HG03045 (cell line): ENCODE results near the gene NRARP.

Source experiments
- ATAC-seq: cut with Tn5 transposase; IDR thresholded peaks from one replicate; pipeline ENCODE4 v1.9.1; 2021; ENCODE audit warnings: mild to moderate bottlenecking, moderate library complexity; ENCODE audit not compliant: unreplicated experiment

NRARP gene

DNA sequence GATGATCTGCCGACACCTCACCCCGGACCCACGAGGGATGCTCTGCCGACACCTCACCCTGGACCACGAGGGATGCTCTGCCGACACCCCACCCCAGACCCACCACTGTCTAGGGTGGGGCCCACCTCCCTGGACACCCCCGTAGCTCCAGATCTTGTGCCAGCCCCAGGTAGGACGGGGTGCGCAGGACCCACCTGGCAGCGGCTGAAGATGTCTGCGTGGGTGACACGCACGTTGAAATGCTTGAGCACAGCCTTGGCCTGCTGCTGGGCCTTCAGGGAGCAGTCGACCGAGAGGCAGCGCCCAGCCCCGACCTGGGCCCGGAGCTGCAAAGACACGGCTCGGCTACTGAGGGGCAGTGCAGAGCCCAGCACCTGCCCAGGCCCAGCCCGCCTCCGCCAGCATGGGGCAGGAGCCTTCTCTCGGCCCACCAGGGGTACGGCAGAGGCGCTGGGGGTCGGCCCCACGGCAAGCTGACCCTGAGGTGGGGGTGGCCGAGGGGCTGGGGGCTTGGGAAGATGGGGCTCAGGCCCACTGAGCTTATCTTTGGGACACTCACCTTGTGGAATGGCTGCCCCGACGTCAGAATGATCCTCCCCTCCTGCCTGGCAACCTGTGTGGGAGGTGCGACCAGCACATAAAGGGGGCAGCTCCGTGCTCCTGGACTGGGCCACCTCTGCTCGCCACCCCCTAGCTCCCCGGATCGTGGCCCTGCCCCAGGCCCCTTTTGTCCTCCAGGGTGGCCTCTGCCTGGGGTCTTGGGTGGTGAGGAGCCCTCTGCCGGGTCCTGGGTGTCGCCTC lies 21.7 kb upstream of the NRARP start:
- ATAC-seq, result no peak

DNA sequence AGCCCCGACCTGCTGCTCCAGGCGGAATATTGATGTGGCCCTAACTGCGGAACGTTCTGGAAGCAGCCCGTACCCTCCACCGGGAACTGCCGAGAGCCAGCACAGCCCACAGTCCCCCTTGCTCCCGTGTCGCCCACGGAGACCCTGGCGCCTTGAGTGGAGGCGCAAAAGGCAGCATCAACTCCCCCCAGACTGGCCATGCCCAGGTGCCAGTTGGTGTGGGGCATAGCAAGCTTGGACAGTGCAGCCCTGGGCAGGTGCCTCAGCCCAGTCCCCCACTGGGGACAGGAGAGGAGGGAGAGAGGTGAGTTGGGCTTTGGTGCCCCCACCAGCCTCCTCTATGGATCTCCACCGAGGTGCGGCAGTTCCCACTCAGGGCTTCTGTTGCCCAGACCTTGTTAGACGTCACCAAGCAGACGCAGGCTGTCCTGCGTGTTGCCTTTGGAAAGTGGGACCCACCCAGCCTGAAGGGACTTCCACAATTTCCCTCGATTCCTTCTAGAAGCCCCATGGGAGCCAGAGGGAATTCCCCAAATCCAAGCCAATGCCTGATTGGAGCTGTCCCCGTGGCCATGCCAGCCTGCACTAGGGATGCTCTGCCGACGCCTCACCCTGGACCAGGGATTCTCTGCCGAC lies 19.8 kb upstream of the NRARP start:
- no peak for ATAC-seq

DNA sequence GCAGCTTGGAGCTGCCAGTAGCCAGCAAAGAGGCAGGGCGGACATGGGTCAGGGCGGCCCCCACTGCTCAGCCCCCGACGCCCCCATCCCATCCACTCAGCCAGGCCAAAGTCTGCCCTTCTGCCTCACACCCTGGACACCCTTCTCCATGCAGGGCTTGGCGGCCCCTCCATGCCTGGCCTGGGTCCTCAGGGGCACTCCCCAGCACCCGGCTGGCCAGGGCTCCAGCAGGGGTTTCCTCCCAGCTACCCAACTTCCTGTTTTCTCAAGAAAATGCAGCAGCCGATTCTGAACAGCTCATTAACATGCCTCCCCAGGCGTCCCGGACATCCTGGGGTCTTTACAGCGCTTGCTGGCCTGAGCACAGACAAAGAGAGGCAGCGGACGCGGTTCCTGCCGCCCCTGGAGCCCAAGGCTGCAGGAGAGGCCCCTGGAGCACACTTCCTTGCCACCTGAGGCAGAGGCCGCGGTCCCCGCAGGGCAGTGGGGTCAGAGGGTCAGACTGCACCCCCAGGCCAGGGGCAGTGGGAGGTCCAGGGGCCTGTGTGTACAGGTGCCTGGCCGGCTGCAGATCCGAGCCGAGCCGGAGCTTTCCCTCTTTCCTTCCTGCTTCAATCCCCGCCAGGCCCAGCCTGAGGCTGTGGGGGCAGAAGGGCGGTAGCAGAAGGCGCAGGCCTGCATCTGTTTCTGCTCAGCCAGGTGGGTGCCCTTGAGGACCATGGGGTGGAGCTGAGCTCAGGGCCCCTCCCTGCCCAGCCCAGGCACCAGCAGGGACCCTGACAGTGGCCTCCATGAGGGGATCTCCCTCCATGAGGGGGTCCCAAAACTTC lies 18.7 kb upstream of the NRARP start:
- ATAC-seq, result no peak

DNA sequence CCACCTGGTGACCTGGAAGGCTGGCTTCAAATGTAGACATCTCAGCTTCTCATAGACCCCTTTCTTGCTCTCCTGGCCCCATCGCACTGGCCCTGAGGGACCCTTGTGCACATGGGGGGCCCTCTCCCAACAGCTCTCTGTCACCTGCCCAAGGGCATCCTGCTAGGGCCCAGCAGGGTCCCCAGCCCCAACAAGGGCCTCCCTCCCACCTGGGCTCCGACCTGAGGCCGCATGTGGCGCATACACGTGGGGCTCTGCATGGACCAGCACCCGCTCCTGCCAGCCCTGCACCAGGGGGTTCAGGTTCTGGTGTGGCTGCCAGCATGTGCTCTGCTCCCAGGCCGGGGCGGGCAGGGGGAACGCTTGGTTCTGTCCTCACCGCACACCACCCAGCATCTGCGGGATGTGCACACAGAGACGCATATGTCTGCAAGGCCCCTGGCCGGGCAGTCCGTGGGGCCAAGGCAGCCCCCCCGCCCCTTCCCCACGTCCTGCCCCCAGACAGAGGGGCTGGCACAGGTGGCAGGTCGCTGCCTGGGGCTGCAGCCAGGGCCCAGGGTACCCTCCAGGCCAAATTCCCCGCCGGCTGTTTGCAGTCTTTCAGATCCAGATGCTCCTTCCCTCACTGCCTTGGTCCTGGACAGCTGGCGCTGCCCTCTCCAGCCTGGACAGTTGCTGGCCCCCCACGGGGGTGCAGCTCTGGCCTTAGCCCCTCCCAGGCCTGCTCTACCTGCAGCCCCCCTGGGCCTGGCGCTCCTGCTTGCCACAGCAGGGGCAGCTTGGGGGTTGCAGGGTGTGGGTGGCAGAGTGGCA lies 17.9 kb upstream of the NRARP start:
- no peak for ATAC-seq

DNA sequence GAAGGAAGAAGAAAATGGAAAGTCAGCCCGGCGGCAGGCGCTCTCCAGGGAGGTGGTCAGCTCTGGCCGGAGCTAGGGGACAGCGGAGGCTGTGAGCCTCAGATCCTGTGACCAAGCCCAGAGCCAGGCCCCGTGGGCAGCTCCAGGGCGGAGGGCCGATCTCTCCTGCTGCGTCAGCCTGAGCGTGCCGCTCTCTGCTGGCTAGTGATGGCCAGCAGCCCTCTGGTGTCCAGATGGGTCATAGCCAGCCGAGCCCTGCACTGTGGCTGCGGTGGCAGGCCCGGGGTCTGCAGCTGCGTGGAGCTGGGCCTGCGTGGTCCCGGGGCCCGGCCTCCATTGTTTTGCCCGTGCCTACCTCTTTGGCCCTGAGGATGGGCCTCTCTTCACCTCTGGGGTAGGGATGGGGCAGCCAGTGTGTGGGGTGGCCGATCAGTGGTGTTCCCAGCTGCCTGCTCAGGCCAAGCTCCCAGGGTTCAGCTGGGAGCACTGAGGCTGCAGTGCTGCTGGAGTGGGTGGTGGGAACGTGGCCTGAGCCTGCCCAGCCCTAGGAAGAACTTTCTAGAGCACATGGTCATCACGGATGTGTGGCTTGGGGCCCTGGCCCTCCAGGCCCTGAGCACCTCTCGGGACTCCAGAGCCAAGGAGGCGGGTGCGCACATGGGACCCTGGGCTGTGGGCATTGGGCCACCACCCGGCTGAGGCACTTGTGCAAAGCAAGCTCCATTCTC lies 17.1 kb upstream of the NRARP start:
- ATAC-seq, result no peak

DNA sequence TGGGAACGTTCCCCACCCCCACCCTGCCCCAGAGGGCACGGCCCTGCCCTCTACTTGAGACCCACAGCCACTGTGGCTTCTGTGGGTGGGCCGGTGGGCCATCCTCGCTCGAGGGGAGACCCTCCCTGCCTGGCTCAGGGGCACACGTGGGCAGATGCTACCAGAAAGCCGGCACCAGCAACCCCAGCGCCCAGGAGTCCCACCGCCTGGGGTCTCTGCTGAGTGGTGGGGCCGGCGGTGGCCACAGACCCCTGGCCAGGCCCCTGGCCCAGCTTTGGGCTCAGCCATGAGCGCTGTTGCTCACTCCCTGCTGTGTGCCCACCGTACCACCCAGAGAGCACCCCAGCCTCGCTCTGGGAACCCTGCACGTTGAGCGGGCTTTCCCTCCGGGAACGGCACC lies 16.5 kb upstream of the NRARP start:
- ATAC-seq, result no peak

DNA sequence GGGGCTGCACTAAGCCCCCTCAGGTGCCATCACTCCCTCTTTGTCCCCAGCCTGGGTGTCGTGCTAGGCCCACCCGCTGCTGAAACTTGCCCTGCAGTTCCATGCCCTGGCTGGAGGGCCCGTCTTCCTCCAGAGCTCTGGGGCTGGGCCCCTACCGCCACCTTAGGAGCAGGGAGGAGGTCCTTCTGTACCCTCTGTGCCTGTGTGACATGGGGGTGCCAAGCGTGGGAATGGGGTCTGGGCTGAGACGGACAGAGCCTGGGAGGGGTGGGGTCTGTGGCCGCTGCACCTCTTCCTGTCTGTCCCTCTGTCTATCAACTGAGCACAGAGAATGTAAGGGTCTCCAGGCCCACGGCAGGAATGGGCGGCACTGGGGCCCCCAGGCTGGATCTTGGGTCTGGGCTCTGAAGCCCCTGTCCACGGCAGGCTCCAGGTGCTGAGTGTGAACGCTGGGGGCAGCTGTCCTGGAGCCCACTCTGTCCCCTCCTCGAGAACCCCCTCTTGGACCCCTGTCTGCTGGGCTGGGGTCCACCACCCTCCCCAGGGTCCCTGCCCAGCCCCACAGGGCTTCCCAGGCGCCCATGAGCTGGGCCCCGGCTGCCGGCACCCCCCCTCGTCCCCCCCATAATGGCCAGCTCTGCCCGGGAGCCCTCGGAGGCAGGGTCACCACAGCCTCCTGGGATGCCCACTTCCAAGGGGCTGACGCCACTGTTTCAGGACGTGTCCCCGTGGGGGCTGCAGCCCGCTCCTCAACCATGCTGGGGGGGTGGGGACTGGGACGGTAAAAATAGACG lies 15.8 kb upstream of the NRARP start:
- no peak for ATAC-seq

DNA sequence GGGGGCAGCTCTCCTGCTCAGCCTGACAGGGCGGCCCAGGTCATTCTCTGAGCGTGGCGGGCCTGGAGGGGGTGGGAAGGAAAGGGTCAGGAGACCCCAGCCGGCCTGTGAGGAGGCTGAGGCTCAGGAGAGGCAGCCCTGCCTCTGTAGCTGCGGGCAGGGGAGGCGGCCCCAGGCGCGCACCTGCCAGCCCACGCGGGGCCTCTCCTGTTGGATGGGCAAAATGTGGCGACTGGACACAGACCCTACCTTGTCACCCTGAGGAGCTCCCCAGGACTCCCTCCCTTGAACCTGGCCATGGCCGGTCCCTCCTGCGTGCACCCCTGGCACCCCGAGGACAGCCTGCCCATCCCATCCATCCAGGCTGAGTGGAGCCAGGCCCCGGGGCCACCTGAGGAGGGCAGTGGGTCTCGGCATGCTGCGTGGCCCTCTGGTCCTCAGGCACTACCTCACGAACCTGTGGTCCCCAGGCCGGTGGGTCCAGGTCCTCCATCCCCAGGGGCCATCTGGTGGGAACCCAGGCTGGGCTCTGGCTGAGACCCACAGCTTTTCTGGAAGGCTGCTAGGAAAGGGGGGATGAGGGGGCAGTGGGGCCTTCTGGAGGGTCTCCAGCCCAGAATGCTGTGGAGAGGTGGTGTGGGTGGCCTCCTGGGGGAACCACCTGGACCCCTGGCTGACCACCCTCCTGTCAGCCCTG lies 15.1 kb upstream of the NRARP start:
- no peak for ATAC-seq

DNA sequence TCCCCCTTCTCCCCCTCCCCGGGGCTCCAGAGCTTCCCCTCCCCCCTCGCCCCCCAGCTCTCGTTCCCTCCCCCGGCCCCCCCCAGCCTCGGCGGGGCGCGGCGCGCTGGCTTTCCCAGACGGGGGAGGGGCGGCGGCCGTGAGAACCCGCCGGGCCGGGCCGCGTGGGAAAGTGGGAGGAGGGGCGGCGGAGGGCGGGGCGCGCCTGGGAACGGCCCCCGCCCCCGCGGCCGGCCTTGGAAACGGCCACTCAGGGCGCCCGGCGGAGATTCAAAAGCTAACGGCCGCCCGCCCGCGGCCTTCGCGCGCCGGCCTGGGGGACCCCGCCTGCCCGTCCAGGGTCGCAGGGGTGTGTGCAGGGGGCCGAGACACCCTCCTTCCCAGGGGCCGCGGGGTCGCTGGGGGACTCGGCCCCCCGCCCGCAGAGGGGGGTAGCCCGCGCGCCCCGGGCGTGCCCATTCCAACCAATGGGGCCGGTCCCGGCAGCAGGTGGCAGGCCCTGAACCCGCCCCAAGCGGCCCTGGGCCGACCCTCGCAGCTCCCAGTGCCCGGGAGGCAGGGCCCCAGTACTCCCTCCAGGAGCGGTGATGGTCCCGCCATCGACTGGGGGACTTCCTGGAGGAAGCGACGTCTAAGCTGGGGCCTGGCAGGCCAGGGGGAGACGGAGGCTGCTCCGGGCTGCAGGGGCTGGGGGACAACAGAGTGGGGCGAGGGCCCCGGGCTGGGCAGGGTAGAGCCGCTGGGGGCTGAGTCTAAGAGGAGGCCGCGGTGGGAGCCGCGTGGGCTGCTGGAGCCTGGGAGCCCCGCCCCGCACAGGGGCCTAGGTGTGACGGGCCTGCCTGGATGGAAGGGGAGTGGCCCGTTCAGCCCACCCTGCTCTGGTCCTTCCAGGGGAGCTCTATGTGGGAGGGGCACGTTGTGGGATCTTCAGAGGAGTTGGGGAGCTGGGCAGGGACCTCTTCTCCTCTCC lies 14.2 kb upstream of the NRARP start:
- no peak for ATAC-seq

DNA sequence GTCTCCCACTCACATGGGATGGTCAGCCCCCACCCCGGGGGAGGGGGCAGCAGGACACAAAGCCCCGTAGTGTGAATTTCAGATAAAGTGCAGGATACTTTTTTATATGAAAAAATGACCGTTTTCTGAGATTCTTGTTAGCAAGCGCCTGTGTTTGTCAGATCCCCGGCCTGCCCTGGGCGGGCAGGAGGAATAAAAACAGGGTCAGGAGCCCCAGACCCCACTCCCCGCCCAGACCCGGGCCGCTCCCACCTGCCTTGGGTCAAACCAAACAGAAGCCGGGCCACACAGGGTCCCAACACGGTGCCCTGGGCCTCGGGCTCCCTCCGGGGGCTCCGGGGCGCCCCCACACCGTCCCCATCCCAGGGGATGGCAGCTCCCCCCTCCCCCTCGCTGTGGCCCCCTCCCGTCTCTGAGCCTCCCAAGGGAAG lies 13.5 kb upstream of the NRARP start:
- no peak for ATAC-seq

DNA sequence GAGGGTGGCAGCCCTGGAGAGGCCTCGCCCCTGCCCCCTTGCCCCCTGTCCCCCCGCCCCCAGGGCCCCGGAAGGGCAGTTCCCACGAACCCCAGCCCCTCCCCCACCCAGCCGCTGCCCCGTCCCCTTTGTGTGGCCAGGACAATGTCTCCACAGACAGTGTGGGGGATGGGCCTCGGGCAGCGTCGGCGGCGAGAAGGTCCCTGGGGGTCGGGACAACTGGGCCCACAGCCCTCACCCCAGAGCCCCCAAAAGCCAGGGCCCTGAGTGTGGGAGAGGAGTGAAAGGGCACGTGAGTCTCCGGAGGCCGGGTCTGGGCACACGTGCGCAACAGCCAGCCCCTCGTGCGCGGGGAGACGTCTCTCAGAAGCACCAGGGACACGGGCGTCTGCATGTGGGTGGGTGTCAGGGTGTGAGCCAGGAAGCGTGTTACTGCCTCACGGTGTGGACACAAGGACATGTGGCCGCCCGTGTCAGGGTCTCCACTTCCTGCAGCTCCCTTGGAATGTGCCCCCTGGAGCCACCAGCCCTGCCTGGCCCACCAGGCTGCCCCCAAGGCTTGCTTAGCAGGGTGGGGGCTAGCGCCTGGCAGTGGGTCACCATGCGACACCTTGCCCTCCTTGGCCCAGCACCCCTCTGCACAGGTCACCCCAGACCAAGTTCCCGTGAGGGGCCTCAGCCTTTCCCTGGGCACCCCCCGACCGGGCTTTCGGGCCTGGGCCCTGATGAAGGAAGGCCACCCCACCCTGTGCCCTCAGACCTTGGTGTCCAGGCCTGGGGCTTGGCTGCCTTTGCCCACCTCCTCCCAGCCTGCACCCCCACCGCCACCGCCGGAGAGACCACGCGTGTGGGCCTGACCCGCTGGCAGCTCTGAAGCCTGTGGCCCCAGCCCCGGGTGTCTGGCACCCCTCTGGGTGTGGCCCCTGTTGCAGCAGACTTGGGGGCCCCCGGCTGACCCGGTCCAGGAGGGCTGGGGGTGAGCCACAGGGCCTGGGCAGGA lies 12.8 kb upstream of the NRARP start:
- ATAC-seq, result no peak

DNA sequence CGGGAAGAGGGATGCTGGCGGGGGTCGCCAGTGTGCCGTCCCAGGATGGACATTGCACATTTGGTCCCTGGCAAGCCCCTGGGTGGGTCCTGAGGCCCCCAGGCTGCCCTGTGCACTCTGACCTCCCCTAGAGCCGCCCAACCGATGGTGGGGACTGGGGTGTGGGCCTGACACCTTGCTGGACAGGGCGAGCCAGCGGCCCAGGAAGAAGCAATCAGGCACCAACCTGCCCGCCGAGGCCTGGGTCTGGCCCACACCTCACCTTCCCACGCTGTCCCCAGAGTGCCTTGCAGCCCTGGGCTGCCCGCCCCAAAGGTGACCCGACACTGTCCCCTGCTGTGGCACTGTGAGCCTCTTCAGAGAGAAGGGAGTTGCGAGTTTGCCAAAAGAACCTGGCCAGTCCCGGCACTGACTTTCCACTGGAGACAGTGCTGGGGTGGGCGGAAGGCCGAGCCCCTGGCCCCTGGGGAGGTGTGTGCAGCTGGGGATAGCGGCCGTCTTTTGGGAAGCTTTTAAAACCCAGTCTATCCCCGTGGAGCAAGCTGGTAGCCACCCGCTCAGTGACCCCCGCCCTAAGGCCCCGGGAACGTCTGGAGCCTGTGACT lies 12.0 kb upstream of the NRARP start:
- no peak for ATAC-seq

DNA sequence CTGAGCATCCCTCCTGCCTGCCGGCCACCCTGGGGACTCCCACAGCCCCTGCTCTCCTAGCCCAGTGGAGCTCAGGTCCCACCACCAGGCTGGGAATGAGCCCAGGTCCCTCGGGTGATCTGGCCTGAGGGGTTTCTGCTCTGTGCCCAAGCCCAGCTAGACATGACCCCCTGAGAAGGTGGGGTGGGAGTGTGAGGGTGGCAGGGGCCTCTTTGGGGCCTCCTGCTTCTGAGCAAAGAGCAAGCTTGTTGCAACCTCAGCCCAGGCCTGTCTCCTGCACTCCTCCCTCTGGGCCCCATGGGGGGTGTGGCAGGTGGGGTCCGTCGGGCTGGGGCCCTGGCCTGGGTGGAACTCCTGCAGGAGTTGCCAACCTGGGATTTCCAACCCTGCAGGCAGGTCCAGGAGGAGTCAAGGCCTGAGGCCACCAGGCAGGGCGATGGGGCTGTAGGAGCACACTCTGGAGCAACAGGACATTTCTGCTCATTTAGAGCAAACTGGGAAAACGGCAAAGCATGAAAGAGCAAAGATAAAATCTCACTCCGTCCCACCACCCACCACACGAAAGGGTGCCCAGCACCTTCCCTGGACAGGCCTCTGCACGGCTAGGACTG lies 11.4 kb upstream of the NRARP start:
- no peak for ATAC-seq

DNA sequence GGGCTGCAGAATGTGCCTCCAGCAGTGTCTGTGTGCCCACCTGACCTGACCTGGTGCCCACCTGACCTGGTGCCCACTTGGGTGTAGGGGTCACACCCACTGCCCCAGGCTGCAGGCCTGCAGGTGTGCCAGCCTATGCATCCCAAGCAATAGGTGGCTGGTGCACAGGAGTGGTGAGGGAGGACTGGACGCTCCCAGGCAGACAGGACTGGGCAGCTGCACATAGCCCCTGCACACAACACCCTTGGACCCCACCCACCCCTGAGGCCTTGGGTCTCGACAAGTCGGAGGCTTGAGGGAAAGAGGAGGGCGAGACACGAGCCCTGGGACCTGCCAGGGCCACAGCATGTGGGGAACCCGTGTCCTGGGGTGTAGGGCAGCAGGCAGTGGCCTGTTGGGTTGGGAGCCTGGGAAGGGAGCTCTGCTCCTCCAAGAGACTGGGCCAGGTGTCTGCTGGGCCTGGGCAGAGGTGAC lies 10.8 kb upstream of the NRARP start:
- ATAC-seq, result no peak
